Loucy (cell line): ENCODE data around the gene RDM1.

Source experiments
- H2AFZ ChIP-seq: fragments of 200-600 bp; sonication (generic); 2 replicates; pipeline ENCODE4 v1.6.0; 2016; ENCODE audit warnings: antibody characterized with exemption, mild to moderate bottlenecking, low read length, moderate library complexity
- H3F3A ChIP-seq: fragments of 200-600 bp; 2 replicates; pipeline ENCODE4 v1.6.0; 2016; ENCODE audit warnings: antibody characterized with exemption, low read depth, mild to moderate bottlenecking
- H3K27me3 ChIP-seq: fragments of 200-600 bp; sonication (generic); 2 replicates; pipeline ENCODE4 v1.6.1; 2014; ENCODE audit warnings: low read length, mild to moderate bottlenecking; ENCODE audit not compliant: insufficient read depth, poor library complexity, severe bottlenecking
- H3K36me3 ChIP-seq: fragments of 200-600 bp; sonication (generic); 2 replicates; pipeline ENCODE4 v1.6.1; 2016; ENCODE audit warnings: low read length; ENCODE audit not compliant: insufficient read depth
- H3K4me1 ChIP-seq: fragments of 200-600 bp; sonication (generic); 2 replicates; pipeline ENCODE4 v1.5.1; 2014; ENCODE audit warnings: low read length, mild to moderate bottlenecking; ENCODE audit not compliant: insufficient read depth, poor library complexity, severe bottlenecking
- H3K4me2 ChIP-seq: fragments of 200-600 bp; sonication (generic); 2 replicates; pipeline ENCODE4 v1.6.0; 2014; ENCODE audit warnings: antibody characterized with exemption, low read length, low read depth, mild to moderate bottlenecking; ENCODE audit not compliant: poor library complexity, severe bottlenecking
- H3K4me3 ChIP-seq: fragments of 200-600 bp; sonication (generic); 2 replicates; pipeline ENCODE4 v1.5.1; 2014; ENCODE audit warnings: low read length, mild to moderate bottlenecking, mixed read lengths; ENCODE audit not compliant: poor library complexity, severe bottlenecking
- H3K79me2 ChIP-seq: fragments of 200-600 bp; sonication (generic); 2 replicates; pipeline ENCODE4 v1.6.1; 2014; ENCODE audit warnings: low read length; ENCODE audit not compliant: insufficient read depth
- H3K9ac ChIP-seq: fragments of 200-600 bp; sonication (generic); 2 replicates; pipeline ENCODE4 v1.6.0; 2014; ENCODE audit warnings: mild to moderate bottlenecking, low read depth, low read length, moderate library complexity; ENCODE audit not compliant: poor library complexity, severe bottlenecking
- H3K9me2 ChIP-seq: fragments of 200-600 bp; sonication (generic); replicated peaks from 2 replicates; pipeline ENCODE4 v1.6.1; 2016; ENCODE audit warnings: low read depth, low read length, mixed read lengths
- H3K9me3 ChIP-seq: fragments of 200-600 bp; sonication (generic); 2 replicates; pipeline ENCODE4 v1.6.1; 2014; ENCODE audit warnings: mild to moderate bottlenecking, antibody characterized with exemption, low read length, low read depth; ENCODE audit not compliant: insufficient read depth
- H4K20me1 ChIP-seq: fragments of 200-600 bp; sonication (generic); 2 replicates; pipeline ENCODE4 v1.6.0; 2014; ENCODE audit warnings: antibody characterized with exemption, low read length, mild to moderate bottlenecking; ENCODE audit not compliant: insufficient read depth, poor library complexity, severe bottlenecking
- CTCF ChIP-seq: fragments of 200-600 bp; sonication (generic); conservative IDR thresholded peaks from 2 replicates; pipeline ENCODE4 v1.5.1; 2014; ENCODE audit warnings: mild to moderate bottlenecking, antibody characterized with exemption, low read length
- EZH2phosphoT487 ChIP-seq: fragments of 200-600 bp; IDR thresholded peaks from 2 replicates; pipeline ENCODE4 v1.6.1; 2018; ENCODE audit warnings: antibody characterized with exemption, mild to moderate bottlenecking, moderate library complexity, borderline replicate concordance

The RDM1 gene

DNA sequence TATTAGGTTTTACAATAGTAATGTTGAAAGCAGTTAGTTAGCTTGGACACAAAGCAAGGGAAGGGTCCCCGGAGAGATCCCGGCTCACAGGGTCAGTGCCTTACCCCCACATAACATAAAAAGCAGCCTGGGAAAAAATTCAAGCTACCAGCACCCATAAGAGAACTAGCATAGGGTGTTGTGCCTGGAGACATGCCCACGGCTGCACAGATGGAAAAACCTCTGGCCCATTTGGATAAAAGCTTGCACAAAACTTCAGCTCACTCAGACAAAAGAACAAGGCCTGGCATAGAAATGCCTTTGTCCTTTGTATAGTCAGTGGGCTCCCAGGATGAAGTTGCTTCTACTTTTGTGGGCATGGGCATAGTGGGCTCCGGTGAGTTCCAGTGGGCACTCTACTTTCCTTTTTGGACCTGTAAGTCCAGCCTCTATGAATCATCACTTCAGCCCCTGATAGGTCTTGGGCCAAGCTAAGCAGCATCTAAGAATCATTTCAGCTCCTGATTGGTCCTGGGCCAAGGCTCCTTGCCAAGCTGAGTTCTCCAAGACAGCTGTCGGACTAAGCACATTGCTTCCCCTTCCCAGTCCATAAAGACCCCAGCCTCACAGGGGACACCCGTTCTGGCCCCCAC, 1.3 kb upstream of the RDM1 start:
- no peak for TF ChIP-seq CTCF
- TF ChIP-seq EZH2phosphoT487: no peak
- H2AFZ ChIP-seq: peak overlapping the region; percentile 44
- no peaks in the 10 kb centered on the region for H3K36me3 ChIP-seq
- no peak overlapping the region for H3K4me2 ChIP-seq
- H3K9me3 ChIP-seq: no peaks in the 10 kb centered on the region
- no peaks in the 10 kb centered on the region for H3K9me2 ChIP-seq
- H3F3A ChIP-seq: no peaks in the 10 kb centered on the region
- peaks cover 16% of the 10 kb centered on the region for H3K4me1 ChIP-seq
- H4K20me1 ChIP-seq: no peaks in the 10 kb centered on the region
- no peak overlapping the region for H3K4me3 ChIP-seq
- no peaks in the 10 kb centered on the region for H3K27me3 ChIP-seq
- H3K79me2 ChIP-seq: peaks cover 16% of the 10 kb centered on the region
- H3K9ac ChIP-seq: peak overlapping the region; percentile 92

- no peaks in the 10 kb centered on the region for H4K20me1 ChIP-seq
- H3K9me3 ChIP-seq: no peaks in the 10 kb centered on the region
- peaks cover 16% of the 10 kb centered on the region for H3K4me1 ChIP-seq
- no peak overlapping the region for H3K4me3 ChIP-seq
- no peaks in the 10 kb centered on the region for H3K9me2 ChIP-seq
- no peaks in the 10 kb centered on the region for H3F3A ChIP-seq
- no peak overlapping the region for H3K9ac ChIP-seq
- no peaks in the 10 kb centered on the region for H3K27me3 ChIP-seq
- H3K36me3 ChIP-seq: no peaks in the 10 kb centered on the region
- no peak for TF ChIP-seq EZH2phosphoT487
- no peak for TF ChIP-seq CTCF
- H3K79me2 ChIP-seq: peaks cover 16% of the 10 kb centered on the region
- no peak overlapping the region for H2AFZ ChIP-seq
- peak overlapping the region; percentile 38 for H3K4me2 ChIP-seq
These were observed 2.9 kb downstream of the RDM1 start for GRCh38 chr17:35927714-35928113.

GRCh38 chr17:35923609-35924114, 6.9 kb downstream of the RDM1 start:
- H3F3A ChIP-seq: no peaks in the 10 kb centered on the region
- TF ChIP-seq CTCF (no peak), EZH2phosphoT487 (no peak)
- H4K20me1 ChIP-seq: no peaks in the 10 kb centered on the region
- no peak overlapping the region for H2AFZ ChIP-seq
- peaks cover 10% of the 10 kb centered on the region for H3K4me1 ChIP-seq
- H3K9me3 ChIP-seq: no peaks in the 10 kb centered on the region
- no peak overlapping the region for H3K4me3 ChIP-seq
- H3K9ac ChIP-seq: no peak overlapping the region
- no peaks in the 10 kb centered on the region for H3K79me2 ChIP-seq
- no peaks in the 10 kb centered on the region for H3K27me3 ChIP-seq
- no peak overlapping the region for H3K4me2 ChIP-seq
- no peaks in the 10 kb centered on the region for H3K9me2 ChIP-seq
- H3K36me3 ChIP-seq: no peaks in the 10 kb centered on the region
